ENCODE data around the gene COL5A1.

COL5A1 gene

GRCh38 chr9:134687556-134687955 is 46.0 kb downstream of the COL5A1 start:
- H3K9me3 Mint-ChIP-seq, result no peaks in the 10 kb centered on the region
- no peak overlapping the region for H3K27ac Mint-ChIP-seq (ENCODE audit: low read depth)
- ATAC-seq (replicated peaks; ENCODE audit: extremely low read depth, poor library complexity, severe bottlenecking) (no peak), DNase-seq (ENCODE audit: low spot score in 2 of 2) (no peak)
- no peaks in the 10 kb centered on the region for H3K27me3 Mint-ChIP-seq
- no peaks in the 10 kb centered on the region for H3K4me1 Mint-ChIP-seq
- H3K36me3 Mint-ChIP-seq (ENCODE audit: insufficient read depth), result no peaks in the 10 kb centered on the region
- no peak overlapping the region for H3K4me3 Mint-ChIP-seq

GRCh38 chr9:134688231-134688630 is 46.6 kb downstream of the COL5A1 start:
- H3K4me1 Mint-ChIP-seq, result no peaks in the 10 kb centered on the region
- DNase-seq (ENCODE audit: low spot score in 2 of 2) (no peak), ATAC-seq (replicated peaks; ENCODE audit: extremely low read depth, poor library complexity, severe bottlenecking) (no peak)
- H3K27me3 Mint-ChIP-seq, result no peaks in the 10 kb centered on the region
- no peak overlapping the region for H3K4me3 Mint-ChIP-seq
- H3K9me3 Mint-ChIP-seq, result no peaks in the 10 kb centered on the region
- H3K27ac Mint-ChIP-seq (ENCODE audit: low read depth), result no peak overlapping the region
- no peaks in the 10 kb centered on the region for H3K36me3 Mint-ChIP-seq (ENCODE audit: insufficient read depth)

- Mint-ChIP-seq H3K27ac (ENCODE audit: low read depth) (no peak overlapping the region), H3K4me3 (no peak overlapping the region), H3K27me3 (no peaks in the 10 kb centered on the region), H3K4me1 (no peaks in the 10 kb centered on the region), H3K9me3 (no peaks in the 10 kb centered on the region), H3K36me3 (ENCODE audit: insufficient read depth) (no peaks in the 10 kb centered on the region)
- ATAC-seq (replicated peaks; ENCODE audit: extremely low read depth, poor library complexity, severe bottlenecking) (no peak), DNase-seq (ENCODE audit: low spot score in 2 of 2) (no peak)
These were observed 47.2 kb downstream of the COL5A1 start for GRCh38 chr9:134688661-134689320.

- no peak for ATAC-seq (replicated peaks; ENCODE audit: extremely low read depth, poor library complexity, severe bottlenecking)
- no peaks in the 10 kb centered on the region for H3K36me3 Mint-ChIP-seq (ENCODE audit: insufficient read depth)
- no peaks in the 10 kb centered on the region for H3K4me1 Mint-ChIP-seq
- no peaks in the 10 kb centered on the region for H3K9me3 Mint-ChIP-seq
- no peak overlapping the region for H3K27ac Mint-ChIP-seq (ENCODE audit: low read depth)
- no peaks in the 10 kb centered on the region for H3K27me3 Mint-ChIP-seq
- H3K4me3 Mint-ChIP-seq, result no peak overlapping the region
- no peak for DNase-seq (ENCODE audit: low spot score in 2 of 2)
These were observed 47.9 kb downstream of the COL5A1 start for GRCh38 chr9:134689321-134690181.

- no peak for ATAC-seq (replicated peaks; ENCODE audit: extremely low read depth, poor library complexity, severe bottlenecking)
- no peaks in the 10 kb centered on the region for H3K27me3 Mint-ChIP-seq
- H3K36me3 Mint-ChIP-seq (ENCODE audit: insufficient read depth), result no peaks in the 10 kb centered on the region
- H3K27ac Mint-ChIP-seq (ENCODE audit: low read depth), result no peak overlapping the region
- H3K4me3 Mint-ChIP-seq, result no peak overlapping the region
- DNase-seq (ENCODE audit: low spot score in 2 of 2), result no peak
- no peaks in the 10 kb centered on the region for H3K4me1 Mint-ChIP-seq
- H3K9me3 Mint-ChIP-seq, result no peaks in the 10 kb centered on the region
These were observed 48.7 kb downstream of the COL5A1 start for GRCh38 chr9:134690301-134690751.

GRCh38 chr9:134690946-134691694 is 49.5 kb downstream of the COL5A1 start:
- Mint-ChIP-seq H3K27ac (ENCODE audit: low read depth) (no peak overlapping the region), H3K36me3 (ENCODE audit: insufficient read depth) (no peaks in the 10 kb centered on the region), H3K9me3 (no peaks in the 10 kb centered on the region), H3K27me3 (no peaks in the 10 kb centered on the region), H3K4me1 (no peaks in the 10 kb centered on the region), H3K4me3 (no peak overlapping the region)
- ATAC-seq (replicated peaks; ENCODE audit: extremely low read depth, poor library complexity, severe bottlenecking), result no peak
- no peak for DNase-seq (ENCODE audit: low spot score in 2 of 2)

GRCh38 chr9:134691695-134692572 is 50.3 kb downstream of the COL5A1 start:
- Mint-ChIP-seq H3K9me3 (no peaks in the 10 kb centered on the region), H3K27me3 (no peaks in the 10 kb centered on the region), H3K36me3 (ENCODE audit: insufficient read depth) (no peaks in the 10 kb centered on the region), H3K4me3 (no peak overlapping the region), H3K27ac (ENCODE audit: low read depth) (no peak overlapping the region), H3K4me1 (no peaks in the 10 kb centered on the region)
- no peak for DNase-seq (ENCODE audit: low spot score in 2 of 2)
- no peak for ATAC-seq (replicated peaks; ENCODE audit: extremely low read depth, poor library complexity, severe bottlenecking)

- Mint-ChIP-seq H3K9me3 (no peaks in the 10 kb centered on the region), H3K27me3 (no peaks in the 10 kb centered on the region), H3K4me3 (no peak overlapping the region), H3K27ac (ENCODE audit: low read depth) (no peak overlapping the region), H3K36me3 (ENCODE audit: insufficient read depth) (no peaks in the 10 kb centered on the region), H3K4me1 (no peaks in the 10 kb centered on the region)
- no peak for DNase-seq (ENCODE audit: low spot score in 2 of 2)
- ATAC-seq (replicated peaks; ENCODE audit: extremely low read depth, poor library complexity, severe bottlenecking), result no peak
These were observed 50.9 kb downstream of the COL5A1 start for GRCh38 chr9:134692573-134692860.

GRCh38 chr9:134693011-134693410 is 51.4 kb downstream of the COL5A1 start:
- no peaks in the 10 kb centered on the region for H3K27me3 Mint-ChIP-seq
- H3K36me3 Mint-ChIP-seq (ENCODE audit: insufficient read depth), result no peaks in the 10 kb centered on the region
- no peak overlapping the region for H3K4me3 Mint-ChIP-seq
- no peak overlapping the region for H3K27ac Mint-ChIP-seq (ENCODE audit: low read depth)
- DNase-seq (ENCODE audit: low spot score in 2 of 2) (no peak), ATAC-seq (replicated peaks; ENCODE audit: extremely low read depth, poor library complexity, severe bottlenecking) (no peak)
- no peaks in the 10 kb centered on the region for H3K4me1 Mint-ChIP-seq
- no peaks in the 10 kb centered on the region for H3K9me3 Mint-ChIP-seq

- Mint-ChIP-seq H3K4me3 (no peak overlapping the region), H3K4me1 (no peaks in the 10 kb centered on the region), H3K9me3 (no peaks in the 10 kb centered on the region), H3K27me3 (no peaks in the 10 kb centered on the region), H3K27ac (ENCODE audit: low read depth) (no peak overlapping the region), H3K36me3 (ENCODE audit: insufficient read depth) (no peaks in the 10 kb centered on the region)
- DNase-seq (ENCODE audit: low spot score in 2 of 2) (no peak), ATAC-seq (replicated peaks; ENCODE audit: extremely low read depth, poor library complexity, severe bottlenecking) (no peak)
These were observed 52.2 kb downstream of the COL5A1 start for GRCh38 chr9:134693641-134694367.

GRCh38 chr9:134694368-134694665 is 52.7 kb downstream of the COL5A1 start:
- ATAC-seq (replicated peaks; ENCODE audit: extremely low read depth, poor library complexity, severe bottlenecking) (no peak), DNase-seq (ENCODE audit: low spot score in 2 of 2) (no peak)
- H3K4me1 Mint-ChIP-seq, result no peaks in the 10 kb centered on the region
- H3K4me3 Mint-ChIP-seq, result no peak overlapping the region
- H3K27me3 Mint-ChIP-seq, result no peaks in the 10 kb centered on the region
- no peaks in the 10 kb centered on the region for H3K9me3 Mint-ChIP-seq
- H3K36me3 Mint-ChIP-seq (ENCODE audit: insufficient read depth), result no peaks in the 10 kb centered on the region
- no peak overlapping the region for H3K27ac Mint-ChIP-seq (ENCODE audit: low read depth)

- Mint-ChIP-seq H3K4me1 (no peaks in the 10 kb centered on the region), H3K4me3 (no peak overlapping the region), H3K9me3 (no peaks in the 10 kb centered on the region), H3K27me3 (no peaks in the 10 kb centered on the region), H3K27ac (ENCODE audit: low read depth) (no peak overlapping the region), H3K36me3 (ENCODE audit: insufficient read depth) (no peaks in the 10 kb centered on the region)
- DNase-seq (ENCODE audit: low spot score in 2 of 2) (no peak), ATAC-seq (replicated peaks; ENCODE audit: extremely low read depth, poor library complexity, severe bottlenecking) (no peak)
These were observed 53.1 kb downstream of the COL5A1 start for GRCh38 chr9:134694714-134695113.

Measured in central memory CD8-positive, alpha-beta T cell (primary cell).